ENCODE measurements around the gene CST6. TPM values are rescaled to one million over a fixed set of nuclear protein-coding genes. Genes with fewer than 3 reads are reported as not detected.

CST6 gene
- total RNA-seq, 4 donors from 2014 or later: not detected

DNA sequence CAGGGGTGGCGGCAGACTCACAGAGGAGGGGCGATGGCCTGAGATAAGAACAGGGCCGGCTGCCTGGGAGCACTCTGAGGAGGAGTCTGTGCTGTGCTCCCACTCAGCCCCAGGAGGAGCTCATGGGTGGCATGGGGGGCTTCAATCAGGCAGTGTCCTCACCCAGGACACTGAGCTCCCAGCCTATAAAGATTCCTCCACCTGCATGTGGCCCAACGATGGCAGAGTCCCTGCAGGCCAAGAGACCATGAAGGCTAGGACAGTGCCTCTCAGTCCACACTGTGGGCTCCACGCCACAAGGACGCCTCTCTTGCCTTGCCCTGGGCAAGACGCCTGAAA lies 1.9 kb downstream of the CST6 start:
- Histone ChIP-seq H3K36me3 (no peaks in the 10 kb centered on the region), H3K27me3 (peaks cover 39% of the 10 kb centered on the region), H3K9me3 (no peaks in the 10 kb centered on the region), H3K4me1 (peaks cover 0 to 7% (median 6%) of the 10 kb centered on the region in 4 donors), H3K27ac (no peak overlapping the region), H3K4me3 (no peak overlapping the region)
- DNase-seq: no peak
- TF ChIP-seq POLR2AphosphoS5 (IDR thresholded peaks at IDR 0.05) (no peak), POLR2A (IDR thresholded peaks at IDR 0.05) (no peak), EP300 (IDR thresholded peaks at IDR 0.05; ENCODE audit: low read depth) (no peak)
- TF ChIP-seq, protein P1, sequence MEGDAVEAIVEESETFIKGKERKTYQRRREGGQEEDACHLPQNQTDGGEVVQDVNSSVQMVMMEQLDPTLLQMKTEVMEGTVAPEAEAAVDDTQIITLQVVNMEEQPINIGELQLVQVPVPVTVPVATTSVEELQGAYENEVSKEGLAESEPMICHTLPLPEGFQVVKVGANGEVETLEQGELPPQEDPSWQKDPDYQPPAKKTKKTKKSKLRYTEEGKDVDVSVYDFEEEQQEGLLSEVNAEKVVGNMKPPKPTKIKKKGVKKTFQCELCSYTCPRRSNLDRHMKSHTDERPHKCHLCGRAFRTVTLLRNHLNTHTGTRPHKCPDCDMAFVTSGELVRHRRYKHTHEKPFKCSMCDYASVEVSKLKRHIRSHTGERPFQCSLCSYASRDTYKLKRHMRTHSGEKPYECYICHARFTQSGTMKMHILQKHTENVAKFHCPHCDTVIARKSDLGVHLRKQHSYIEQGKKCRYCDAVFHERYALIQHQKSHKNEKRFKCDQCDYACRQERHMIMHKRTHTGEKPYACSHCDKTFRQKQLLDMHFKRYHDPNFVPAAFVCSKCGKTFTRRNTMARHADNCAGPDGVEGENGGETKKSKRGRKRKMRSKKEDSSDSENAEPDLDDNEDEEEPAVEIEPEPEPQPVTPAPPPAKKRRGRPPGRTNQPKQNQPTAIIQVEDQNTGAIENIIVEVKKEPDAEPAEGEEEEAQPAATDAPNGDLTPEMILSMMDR (IDR thresholded peaks at IDR 0.05): no peak
- 72% methylated on average over 6 of the region's 7 CpGs; no CpG with 5 or more reads in 1 of the 2 donors for WGBS, 2 donors (ENCODE audit: low coverage in 1 of 2)
- in situ Hi-C loops (cut with MboI; ENCODE audit: low pct_ligation_motif_present in 1 of 4, low pct_unique_long_range_greater_than_20kb in 1 of 4, low sequenced_read_pairs in 3 of 4) (no loop called here), intact Hi-C loops (cut with DNase I; ENCODE audit: low total_unique reads) (no loop called here)

DNA sequence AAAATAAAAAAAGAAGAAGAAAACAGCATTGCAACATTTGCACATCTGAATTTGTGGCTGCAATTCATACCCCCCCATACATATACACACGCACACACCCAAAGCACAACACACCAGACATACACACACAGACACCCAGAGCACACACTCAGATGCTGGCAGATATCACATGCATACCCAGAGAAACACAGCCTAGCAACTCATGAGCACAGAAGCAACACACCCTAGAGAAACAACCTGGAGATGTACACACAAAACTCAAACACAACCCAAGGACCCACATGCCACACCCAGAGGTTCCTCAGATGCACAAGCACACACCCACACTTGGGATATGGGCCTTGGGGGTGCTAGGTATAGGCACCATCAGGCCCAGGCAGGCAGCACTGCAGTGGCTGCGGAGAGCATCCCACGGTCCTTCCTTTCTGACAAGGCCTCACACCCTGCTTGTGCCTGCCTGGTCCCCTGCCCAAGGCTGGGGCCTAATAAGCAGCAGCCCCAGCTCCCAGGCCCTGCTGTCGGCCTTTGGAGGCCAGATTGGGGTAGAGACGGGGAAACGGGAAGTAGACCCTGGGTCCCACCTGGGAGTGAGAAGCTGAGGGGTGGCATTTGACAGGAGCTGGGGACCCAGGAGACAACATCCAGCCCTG lies 3.1 kb downstream of the CST6 start:
- in situ Hi-C loops (cut with MboI; ENCODE audit: low pct_ligation_motif_present in 1 of 4, low pct_unique_long_range_greater_than_20kb in 1 of 4, low sequenced_read_pairs in 3 of 4): no loop called here
- TF ChIP-seq POLR2AphosphoS5 (IDR thresholded peaks at IDR 0.05) (no peak), POLR2A (IDR thresholded peaks at IDR 0.05) (no peak), EP300 (IDR thresholded peaks at IDR 0.05; ENCODE audit: low read depth) (no peak)
- TF ChIP-seq, protein P1 (IDR thresholded peaks at IDR 0.05): no peak
- WGBS, 2 donors (ENCODE audit: low coverage in 1 of 2): 88% methylated on average over 4 of the region's 6 CpGs; no CpG with 5 or more reads in 1 of the 2 donors

DNA sequence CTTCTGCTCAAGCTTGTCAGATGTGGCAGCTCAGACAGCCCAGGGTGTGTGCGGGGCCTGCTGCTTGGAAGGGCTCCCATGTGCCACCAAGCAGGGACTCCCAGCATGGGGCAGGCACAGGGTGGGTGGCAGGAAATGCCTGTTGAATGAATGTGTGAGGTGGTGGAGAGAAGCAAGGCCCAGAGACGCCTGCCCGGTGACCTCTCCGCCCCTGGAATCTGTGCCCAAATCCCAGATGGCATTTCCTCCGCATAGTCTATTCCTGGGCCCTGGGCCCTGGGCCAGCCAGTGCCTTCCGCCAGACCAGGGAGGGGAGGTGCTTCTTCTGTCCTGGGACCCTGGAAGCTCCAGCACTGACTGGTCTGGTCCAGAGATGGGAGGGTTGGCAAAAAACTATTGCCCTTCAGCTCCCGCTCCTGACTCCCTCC lies 3.7 kb downstream of the CST6 start:
- Histone ChIP-seq H3K4me3 (no peak overlapping the region), H3K9me3 (no peaks in the 10 kb centered on the region), H3K36me3 (no peaks in the 10 kb centered on the region), H3K27me3 (peaks cover 35% of the 10 kb centered on the region), H3K27ac (no peak overlapping the region), H3K4me1 (peaks cover 0 to 7% (median 6%) of the 10 kb centered on the region in 4 donors)
- WGBS, 2 donors (ENCODE audit: low coverage in 1 of 2): 81% methylated on average over 7 of the region's 7 CpGs; no CpG with 5 or more reads in 1 of the 2 donors
- in situ Hi-C loops (cut with MboI; ENCODE audit: low pct_ligation_motif_present in 1 of 4, low pct_unique_long_range_greater_than_20kb in 1 of 4, low sequenced_read_pairs in 3 of 4) (no loop called here), intact Hi-C loops (cut with DNase I; ENCODE audit: low total_unique reads) (no loop called here)
- DNase-seq: no peak
- TF ChIP-seq EP300 (IDR thresholded peaks at IDR 0.05; ENCODE audit: low read depth) (no peak), POLR2AphosphoS5 (IDR thresholded peaks at IDR 0.05) (no peak), POLR2A (IDR thresholded peaks at IDR 0.05) (no peak)
- TF ChIP-seq, protein P1 (IDR thresholded peaks at IDR 0.05): no peak

More for the DNA sequence above, 3.1 kb downstream of the CST6 start:
- Histone ChIP-seq H3K27ac (no peak overlapping the region), H3K27me3 (peaks cover 39% of the 10 kb centered on the region), H3K36me3 (no peaks in the 10 kb centered on the region), H3K4me3 (no peak overlapping the region), H3K9me3 (no peaks in the 10 kb centered on the region), H3K4me1 (peaks cover 0 to 7% (median 6%) of the 10 kb centered on the region in 4 donors)
- intact Hi-C loops (cut with DNase I; ENCODE audit: low total_unique reads): no loop called here
- DNase-seq: no peak

DNA sequence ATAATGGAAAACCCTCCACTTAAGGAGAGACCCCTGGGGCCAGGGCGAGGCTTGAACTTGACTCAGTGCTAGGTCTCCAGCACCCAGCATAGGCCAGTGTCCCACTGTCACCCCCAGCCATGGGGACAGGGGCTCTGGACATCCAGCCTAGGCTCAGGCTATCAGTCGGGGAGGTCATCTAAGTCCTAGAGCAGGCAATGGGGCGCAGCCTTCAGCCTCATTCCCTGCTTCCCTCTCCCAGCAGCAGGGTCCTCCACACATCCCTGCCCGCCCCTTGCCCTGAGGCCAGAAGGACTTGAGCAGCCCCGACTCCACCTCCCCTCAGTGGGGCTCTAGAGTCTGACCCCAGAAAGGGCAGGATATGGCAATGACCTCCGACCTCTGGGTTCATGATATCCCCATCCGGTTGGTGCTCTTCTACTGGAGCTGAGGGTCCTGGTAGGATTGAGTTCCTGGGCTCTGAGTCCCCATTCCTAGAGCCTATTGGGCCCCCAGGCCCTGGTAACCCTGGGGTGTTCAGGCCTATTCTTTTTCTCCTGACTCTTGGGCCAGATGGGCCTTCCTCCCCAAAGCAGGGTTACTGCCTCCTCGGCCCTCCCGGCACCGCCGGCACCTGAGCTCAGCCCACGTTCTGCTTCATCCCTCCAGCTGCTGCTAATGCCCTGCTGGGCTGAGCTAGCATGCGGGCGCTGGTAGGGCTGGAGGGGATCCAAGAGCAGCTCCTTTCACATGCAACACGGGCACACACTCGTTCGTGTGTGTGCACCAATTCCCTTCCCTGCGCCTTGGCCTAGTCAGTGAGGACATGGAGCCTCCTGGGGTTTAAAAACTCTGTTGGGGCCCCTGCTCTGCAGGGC lies 4.4 kb downstream of the CST6 start:
- WGBS, 2 donors (ENCODE audit: low coverage in 1 of 2): 77% methylated on average over 15 of the region's 18 CpGs; no CpG with 5 or more reads in 1 of the 2 donors
- TF ChIP-seq POLR2A (IDR thresholded peaks at IDR 0.05) (no peak), POLR2AphosphoS5 (IDR thresholded peaks at IDR 0.05) (no peak), EP300 (IDR thresholded peaks at IDR 0.05; ENCODE audit: low read depth) (no peak)
- TF ChIP-seq, protein P1 (IDR thresholded peaks at IDR 0.05): no peak
- in situ Hi-C loops (cut with MboI; ENCODE audit: low pct_ligation_motif_present in 1 of 4, low pct_unique_long_range_greater_than_20kb in 1 of 4, low sequenced_read_pairs in 3 of 4) (no loop called here), intact Hi-C loops (cut with DNase I; ENCODE audit: low total_unique reads) (no loop called here)
- peaks cover 0 to 7% (median 6%) of the 10 kb centered on the region in 4 donors for H3K4me1 ChIP-seq
- no peaks in the 10 kb centered on the region for H3K9me3 ChIP-seq
- no peaks in the 10 kb centered on the region for H3K36me3 ChIP-seq
- H3K27me3 ChIP-seq: peaks cover 29% of the 10 kb centered on the region
- no peak overlapping the region for H3K4me3 ChIP-seq
- H3K27ac ChIP-seq: no peak overlapping the region
- no peak for DNase-seq

All from transverse colon (tissue), 4 donors.